ENCODE data around the gene TASP1. TPM values are rescaled to one million over a fixed set of nuclear protein-coding genes. Genes with fewer than 3 reads are reported as not detected.
"Not testable (repeated sequence)": the region's sequence is repeated elsewhere in the genome, so short reads cannot be mapped to it uniquely, and the experiment has no call there.

The TASP1 gene
- total RNA-seq, 2 donors from 2014 or later: 15.8 to 16.6 TPM

- H3K4me3 ChIP-seq (ENCODE audit: low read length): no peak overlapping the region
- no peaks in the 10 kb centered on the region for H3K9me3 ChIP-seq (ENCODE audit: control insufficient read depth, low read length)
- TF ChIP-seq, protein P1, sequence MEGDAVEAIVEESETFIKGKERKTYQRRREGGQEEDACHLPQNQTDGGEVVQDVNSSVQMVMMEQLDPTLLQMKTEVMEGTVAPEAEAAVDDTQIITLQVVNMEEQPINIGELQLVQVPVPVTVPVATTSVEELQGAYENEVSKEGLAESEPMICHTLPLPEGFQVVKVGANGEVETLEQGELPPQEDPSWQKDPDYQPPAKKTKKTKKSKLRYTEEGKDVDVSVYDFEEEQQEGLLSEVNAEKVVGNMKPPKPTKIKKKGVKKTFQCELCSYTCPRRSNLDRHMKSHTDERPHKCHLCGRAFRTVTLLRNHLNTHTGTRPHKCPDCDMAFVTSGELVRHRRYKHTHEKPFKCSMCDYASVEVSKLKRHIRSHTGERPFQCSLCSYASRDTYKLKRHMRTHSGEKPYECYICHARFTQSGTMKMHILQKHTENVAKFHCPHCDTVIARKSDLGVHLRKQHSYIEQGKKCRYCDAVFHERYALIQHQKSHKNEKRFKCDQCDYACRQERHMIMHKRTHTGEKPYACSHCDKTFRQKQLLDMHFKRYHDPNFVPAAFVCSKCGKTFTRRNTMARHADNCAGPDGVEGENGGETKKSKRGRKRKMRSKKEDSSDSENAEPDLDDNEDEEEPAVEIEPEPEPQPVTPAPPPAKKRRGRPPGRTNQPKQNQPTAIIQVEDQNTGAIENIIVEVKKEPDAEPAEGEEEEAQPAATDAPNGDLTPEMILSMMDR (conservative IDR thresholded peaks at IDR 0.05): no peak
- no peak for DNase-seq
- Mint-ChIP-seq H3K9me3 (peaks cover 5% of the 10 kb centered on the region), H3K4me3 (no peak overlapping the region), H3K27me3 (ENCODE audit: insufficient read depth) (peaks cover 9% of the 10 kb centered on the region), H3K27ac (no peak overlapping the region), H3K4me1 (peaks cover 32% of the 10 kb centered on the region), H3K36me3 (ENCODE audit: low read depth) (peaks cover 53% of the 10 kb centered on the region)
- no peak overlapping the region for H3K27ac ChIP-seq (ENCODE audit: low read depth, low read length)
- no peaks in the 10 kb centered on the region for H3K27me3 ChIP-seq (ENCODE audit: control insufficient read depth, insufficient read depth, low read length, poor library complexity, severe bottlenecking)
- no peaks in the 10 kb centered on the region for H3K4me1 ChIP-seq (ENCODE audit: control insufficient read depth, insufficient read depth, low read length)
- H3K36me3 ChIP-seq (ENCODE audit: control insufficient read depth, insufficient read depth, low read length): no peaks in the 10 kb centered on the region
- WGBS, 2 experiments (ENCODE audit: insufficient coverage in 1 of 2, insufficient read length in 1 of 2): 94 to 100% methylated on average over 3 to 5 of the region's 6 CpGs
- H3K9ac ChIP-seq (ENCODE audit: extremely low read depth, low read length, poor library complexity, severe bottlenecking): no peak overlapping the region
These were observed 274.2 kb downstream of the TASP1 start for GRCh38 chr20:13364278-13365170.

- Histone ChIP-seq H3K36me3 (ENCODE audit: control insufficient read depth, insufficient read depth, low read length) (no peaks in the 10 kb centered on the region), H3K4me3 (ENCODE audit: low read length) (no peak overlapping the region), H3K4me1 (ENCODE audit: control insufficient read depth, insufficient read depth, low read length) (no peaks in the 10 kb centered on the region), H3K9ac (ENCODE audit: extremely low read depth, low read length, poor library complexity, severe bottlenecking) (no peak overlapping the region), H3K27me3 (ENCODE audit: control insufficient read depth, insufficient read depth, low read length, poor library complexity, severe bottlenecking) (no peaks in the 10 kb centered on the region), H3K9me3 (ENCODE audit: control insufficient read depth, low read length) (no peaks in the 10 kb centered on the region), H3K27ac (ENCODE audit: low read depth, low read length) (no peak overlapping the region)
- no peak overlapping the region for H3K4me3 Mint-ChIP-seq
- H3K9me3 Mint-ChIP-seq: peaks cover 3% of the 10 kb centered on the region
- H3K36me3 Mint-ChIP-seq (ENCODE audit: low read depth): peaks cover 49% of the 10 kb centered on the region
- peaks cover 15% of the 10 kb centered on the region for H3K27me3 Mint-ChIP-seq (ENCODE audit: insufficient read depth)
- peaks cover 36% of the 10 kb centered on the region for H3K4me1 Mint-ChIP-seq
- no peak for DNase-seq
- H3K27ac Mint-ChIP-seq: no peak overlapping the region
- TF ChIP-seq, protein P1 (conservative IDR thresholded peaks at IDR 0.05): no peak
These were observed 275.3 kb downstream of the TASP1 start for GRCh38 chr20:13363473-13363872.

DNA sequence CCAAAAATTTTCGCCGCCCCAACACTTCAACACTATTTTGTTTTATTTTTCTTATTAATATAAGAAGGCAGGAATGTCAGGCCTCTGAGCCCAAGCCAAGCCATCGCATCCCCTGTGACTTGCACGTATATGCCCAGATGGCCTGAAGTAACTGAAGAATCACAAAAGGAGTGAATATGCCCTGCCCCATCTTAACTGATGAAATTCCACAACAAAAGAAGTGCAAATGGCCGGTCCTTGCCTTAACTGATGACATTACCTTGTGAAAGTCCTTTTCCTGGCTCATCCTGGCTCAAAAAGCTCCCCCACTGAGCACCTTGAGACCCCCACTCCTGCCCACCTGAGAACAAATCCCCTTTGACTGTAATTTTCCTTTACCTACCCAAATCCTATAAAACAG is 276.6 kb downstream of the TASP1 start:
- H3K27me3 Mint-ChIP-seq (ENCODE audit: insufficient read depth): peaks cover 17% of the 10 kb centered on the region
- not testable (repeated sequence) for H3K9me3 Mint-ChIP-seq; H3K9me3 ChIP-seq (ENCODE audit: control insufficient read depth, low read length); H3K4me3 ChIP-seq (ENCODE audit: low read length); H3K27me3 ChIP-seq (ENCODE audit: control insufficient read depth, insufficient read depth, low read length, poor library complexity, severe bottlenecking); H3K27ac ChIP-seq (ENCODE audit: low read depth, low read length); H3K4me1 ChIP-seq (ENCODE audit: control insufficient read depth, insufficient read depth, low read length); H3K36me3 ChIP-seq (ENCODE audit: control insufficient read depth, insufficient read depth, low read length); H3K9ac ChIP-seq (ENCODE audit: extremely low read depth, low read length, poor library complexity, severe bottlenecking); DNase-seq
- WGBS, 2 experiments (ENCODE audit: insufficient coverage in 1 of 2, insufficient read length in 1 of 2): 78 to 84% methylated on average over 1 to 3 of the region's 5 CpGs
- peak overlapping the region; percentile 93 for H3K27ac Mint-ChIP-seq
- H3K4me3 Mint-ChIP-seq: peak overlapping the region; percentile 77
- H3K36me3 Mint-ChIP-seq (ENCODE audit: low read depth): peaks cover 43% of the 10 kb centered on the region
- H3K4me1 Mint-ChIP-seq: peaks cover 45% of the 10 kb centered on the region

GRCh38 chr20:13358936-13359335 is 279.8 kb downstream of the TASP1 start:
- H3K9me3 ChIP-seq (ENCODE audit: control insufficient read depth, low read length); DNase-seq; H3K4me3 ChIP-seq (ENCODE audit: low read length); H3K36me3 ChIP-seq (ENCODE audit: control insufficient read depth, insufficient read depth, low read length); H3K9ac ChIP-seq (ENCODE audit: extremely low read depth, low read length, poor library complexity, severe bottlenecking); H3K27ac ChIP-seq (ENCODE audit: low read depth, low read length); H3K9me3 Mint-ChIP-seq: not testable (repeated sequence)
- Mint-ChIP-seq H3K4me1 (peaks cover 76% of the 10 kb centered on the region), H3K4me3 (peak overlapping the region; percentile 77), H3K27ac (peak overlapping the region; percentile 90), H3K27me3 (ENCODE audit: insufficient read depth) (peaks cover 26% of the 10 kb centered on the region), H3K36me3 (ENCODE audit: low read depth) (peaks cover 24% of the 10 kb centered on the region)
- H3K27me3 ChIP-seq (ENCODE audit: control insufficient read depth, insufficient read depth, low read length, poor library complexity, severe bottlenecking): peaks cover 17% of the 10 kb centered on the region
- 90 to 99% methylated on average over 2 to 12 of the region's 12 CpGs for WGBS, 2 experiments (ENCODE audit: insufficient coverage in 1 of 2, insufficient read length in 1 of 2)
- H3K4me1 ChIP-seq (ENCODE audit: control insufficient read depth, insufficient read depth, low read length): peaks cover 13% of the 10 kb centered on the region

GRCh38 chr20:13357782-13358181 is 280.9 kb downstream of the TASP1 start:
- not testable (repeated sequence) for H3K27ac ChIP-seq (ENCODE audit: low read depth, low read length)
- peaks cover 75% of the 10 kb centered on the region for H3K4me1 Mint-ChIP-seq
- WGBS, 2 experiments (ENCODE audit: insufficient coverage in 1 of 2, insufficient read length in 1 of 2): 61 to 93% methylated on average over 2 to 6 of the region's 6 CpGs

More at GRCh38 chr20:13357782-13358181, 280.9 kb downstream of the TASP1 start:
- peak overlapping the region; percentile 90 for H3K27ac Mint-ChIP-seq
- H3K4me3 ChIP-seq (ENCODE audit: low read length); H3K9ac ChIP-seq (ENCODE audit: extremely low read depth, low read length, poor library complexity, severe bottlenecking); H3K9me3 ChIP-seq (ENCODE audit: control insufficient read depth, low read length); H3K9me3 Mint-ChIP-seq; H3K36me3 ChIP-seq (ENCODE audit: control insufficient read depth, insufficient read depth, low read length): not testable (repeated sequence)
- H3K27me3 Mint-ChIP-seq (ENCODE audit: insufficient read depth): peaks cover 30% of the 10 kb centered on the region
- Histone ChIP-seq H3K27me3 (ENCODE audit: control insufficient read depth, insufficient read depth, low read length, poor library complexity, severe bottlenecking) (peaks cover 22% of the 10 kb centered on the region), H3K4me1 (ENCODE audit: control insufficient read depth, insufficient read depth, low read length) (peaks cover 13% of the 10 kb centered on the region)
- H3K36me3 Mint-ChIP-seq (ENCODE audit: low read depth): peaks cover 17% of the 10 kb centered on the region
- peak; percentile 76 for DNase-seq
- peak overlapping the region; percentile 77 for H3K4me3 Mint-ChIP-seq

Data from endodermal cell (in vitro differentiated cells).